ENCODE results near the gene SLC6A7. TPM values are rescaled to one million over a fixed set of nuclear protein-coding genes. Genes with fewer than 3 reads are reported as not detected.

SLC6A7 gene
- total and polyA plus RNA-seq, 7 donors: 0.46 to 10.8 (median 0.60) TPM; not detected in 4

- TF ChIP-seq POLR2AphosphoS5 (IDR thresholded peaks at IDR 0.05) (no peak), POLR2A (IDR thresholded peaks at IDR 0.05) (no peak), EP300 (IDR thresholded peaks at IDR 0.05) (no peak), CTCF (IDR thresholded peaks at IDR 0.05) (no peak)
- 88 to 91% methylated on average over 7 of the region's 7 CpGs for WGBS, 2 donors
- Histone ChIP-seq H3K9me3 (no peaks in the 10 kb centered on the region), H3K27me3 (no peaks in the 10 kb centered on the region), H3K4me3 (no peak overlapping the region), H3K27ac (no peak overlapping the region), H3K4me1 (peaks cover 0 to 5% (median 1%) of the 10 kb centered on the region in 4 donors), H3K36me3 (no peaks in the 10 kb centered on the region)
- DNase-seq: no peak
- intact Hi-C loops (cut with DNase I): no loop called here
Measured at GRCh38 chr5:150239794-150240122, 49.9 kb downstream of the SLC6A7 start.

GRCh38 chr5:150241298-150242160, 51.7 kb downstream of the SLC6A7 start:
- no peak overlapping the region for H3K4me3 ChIP-seq
- no peaks in the 10 kb centered on the region for H3K27me3 ChIP-seq
- peaks cover 0 to 16% (median 13%) of the 10 kb centered on the region in 4 donors for H3K4me1 ChIP-seq
- no peak for DNase-seq
- 74 to 83% methylated on average over 14 of the region's 14 CpGs for WGBS, 2 donors
- TF ChIP-seq POLR2A (IDR thresholded peaks at IDR 0.05) (no peak), CTCF (IDR thresholded peaks at IDR 0.05) (no peak), EP300 (IDR thresholded peaks at IDR 0.05) (no peak), POLR2AphosphoS5 (IDR thresholded peaks at IDR 0.05) (no peak)
- no peaks in the 10 kb centered on the region for H3K9me3 ChIP-seq
- no peak overlapping the region for H3K27ac ChIP-seq
- intact Hi-C loops (cut with DNase I): no loop called here
- no peaks in the 10 kb centered on the region for H3K36me3 ChIP-seq

- H3K27ac ChIP-seq: no peak overlapping the region
- TF ChIP-seq CTCF (IDR thresholded peaks at IDR 0.05): no peak
- TF ChIP-seq POLR2AphosphoS5 (IDR thresholded peaks at IDR 0.05): no peak
- TF ChIP-seq POLR2A (IDR thresholded peaks at IDR 0.05): no peak
- no peak for TF ChIP-seq EP300 (IDR thresholded peaks at IDR 0.05)
- H3K4me3 ChIP-seq: no peak overlapping the region
- no peaks in the 10 kb centered on the region for H3K36me3 ChIP-seq
- peaks cover 0 to 16% (median 13%) of the 10 kb centered on the region in 4 donors for H3K4me1 ChIP-seq
- 91 to 94% methylated on average over 11 of the region's 11 CpGs for WGBS, 2 donors
- intact Hi-C loops (cut with DNase I): no loop called here
- no peaks in the 10 kb centered on the region for H3K27me3 ChIP-seq
- no peaks in the 10 kb centered on the region for H3K9me3 ChIP-seq
- DNase-seq: no peak
Measured at GRCh38 chr5:150242251-150242894, 52.5 kb downstream of the SLC6A7 start.

- 55 to 92% methylated on average over 4 of the region's 4 CpGs for WGBS, 2 donors
- Histone ChIP-seq H3K27me3 (no peaks in the 10 kb centered on the region), H3K27ac (no peak overlapping the region), H3K36me3 (no peaks in the 10 kb centered on the region), H3K4me1 (peaks cover 0 to 16% (median 13%) of the 10 kb centered on the region in 4 donors), H3K4me3 (no peak overlapping the region), H3K9me3 (no peaks in the 10 kb centered on the region)
- no peak for DNase-seq
- TF ChIP-seq POLR2AphosphoS5 (IDR thresholded peaks at IDR 0.05) (no peak), EP300 (IDR thresholded peaks at IDR 0.05) (no peak), POLR2A (IDR thresholded peaks at IDR 0.05) (no peak), CTCF (IDR thresholded peaks at IDR 0.05) (no peak)
- intact Hi-C loops (cut with DNase I): no loop called here
Measured at GRCh38 chr5:150243590-150243989, 53.7 kb downstream of the SLC6A7 start.

Measured in sigmoid colon (tissue), 7 donors.